Endometrial microvascular endothelial cells (primary cell): ENCODE measurements around the gene ATRAID. TPM values are rescaled to one million over a fixed set of nuclear protein-coding genes. Genes with fewer than 3 reads are reported as not detected.
"Not testable (repeated sequence)": the region's sequence is repeated elsewhere in the genome, so short reads cannot be mapped to it uniquely, and the experiment has no call there.

Experiments
- in situ Hi-C: cut with HindIII; loops from 2 replicates; pipeline ENCODE4 v1.10.0; 2017; ENCODE audit warnings: low sequenced_read_pairs, low pct_unique_long_range_greater_than_20kb; ENCODE audit errors: inconsistent ontology term
- total RNA-seq: library from RNA; depleted of rRNA; stranded (reverse); fragments of >200 nt; gene quantifications from one replicate; pipeline ENCODE4 v1.2.3, GENCODE V29; 2015; ENCODE audit errors: inconsistent ontology term

The ATRAID gene
- total RNA-seq, 1 donor from 2014 or later, result 134 TPM

- in situ Hi-C loops, result no loop called here
Measured at GRCh38 chr2:27191070-27191829, 20.6 kb upstream of the ATRAID start.

DNA sequence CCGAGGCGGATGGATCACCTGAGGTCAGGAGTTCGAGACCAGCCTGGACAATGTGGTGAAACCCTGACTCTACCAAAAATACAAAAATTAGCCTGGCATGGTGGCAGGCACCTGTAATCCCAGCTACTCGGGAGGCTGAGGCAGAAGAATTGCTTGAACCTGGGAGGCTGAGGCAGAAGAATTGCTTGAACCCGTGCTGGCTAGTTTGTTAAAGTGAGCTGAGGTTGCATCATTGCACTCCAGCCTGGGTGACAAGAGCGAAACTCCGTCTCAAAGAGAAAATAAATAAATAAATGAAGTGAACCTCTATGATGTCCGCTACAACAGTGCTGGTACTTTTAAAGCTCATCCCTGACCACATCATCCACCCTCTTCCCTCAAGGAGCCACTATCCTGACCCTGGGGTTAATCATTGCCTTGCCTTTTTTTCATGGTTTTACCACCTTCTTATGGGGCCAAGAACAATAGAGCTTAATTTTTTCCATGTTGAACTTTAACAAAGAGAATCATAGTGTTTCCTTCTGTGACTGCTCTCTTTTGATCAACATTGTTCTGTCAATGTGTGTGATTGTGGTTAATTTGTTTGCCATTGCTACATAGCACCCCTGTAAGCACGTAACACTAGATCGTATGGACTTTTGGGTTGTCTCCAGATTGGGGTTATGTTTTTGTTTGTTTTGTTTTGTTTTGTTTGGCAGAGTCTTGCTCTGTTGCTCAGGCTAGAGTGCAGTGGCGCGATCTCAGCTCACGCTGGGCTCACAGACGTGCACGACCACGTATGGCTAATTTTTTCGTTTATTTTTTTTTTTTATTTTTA, 17.1 kb upstream of the ATRAID start:
- in situ Hi-C loops, result no loop called here

DNA sequence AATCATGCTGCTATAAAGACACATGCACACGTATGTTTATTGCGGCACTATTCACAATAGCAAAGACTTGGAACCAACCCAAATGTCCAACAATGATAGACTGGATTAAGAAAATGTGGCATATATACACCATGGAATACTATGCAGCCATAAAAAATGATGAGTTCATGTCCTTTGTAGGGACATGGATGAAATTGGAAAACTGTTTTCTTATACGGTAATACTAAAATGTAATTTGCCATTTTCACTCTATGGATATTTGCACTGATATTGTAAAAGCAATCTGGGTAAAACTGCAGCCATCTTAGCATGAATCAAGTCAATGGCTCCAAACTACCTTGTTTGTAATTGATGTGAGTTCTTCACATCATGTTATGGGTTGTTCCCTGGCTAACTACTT, 16.0 kb upstream of the ATRAID start:
- in situ Hi-C loops, result not testable (repeated sequence)

DNA sequence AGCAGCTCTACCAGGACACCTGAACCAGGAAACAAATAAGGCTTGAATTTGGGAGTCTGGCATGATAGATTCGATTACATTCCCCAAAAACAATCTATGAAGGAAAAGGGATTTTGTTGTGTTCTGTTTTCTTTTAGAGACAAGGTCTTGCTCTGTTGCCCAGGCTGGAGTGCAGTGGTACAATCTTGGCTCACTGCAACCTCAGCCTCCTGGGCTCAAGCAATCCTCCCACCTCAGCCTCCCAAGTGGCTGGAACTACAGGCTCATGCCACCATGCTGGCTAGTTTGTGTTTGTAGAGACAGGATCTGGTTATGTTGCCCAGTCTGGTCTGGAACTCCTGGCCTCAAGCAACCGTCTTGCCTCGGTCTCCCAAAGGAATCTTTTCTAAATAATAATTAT, 13.8 kb upstream of the ATRAID start:
- in situ Hi-C loops, result not testable (repeated sequence)

DNA sequence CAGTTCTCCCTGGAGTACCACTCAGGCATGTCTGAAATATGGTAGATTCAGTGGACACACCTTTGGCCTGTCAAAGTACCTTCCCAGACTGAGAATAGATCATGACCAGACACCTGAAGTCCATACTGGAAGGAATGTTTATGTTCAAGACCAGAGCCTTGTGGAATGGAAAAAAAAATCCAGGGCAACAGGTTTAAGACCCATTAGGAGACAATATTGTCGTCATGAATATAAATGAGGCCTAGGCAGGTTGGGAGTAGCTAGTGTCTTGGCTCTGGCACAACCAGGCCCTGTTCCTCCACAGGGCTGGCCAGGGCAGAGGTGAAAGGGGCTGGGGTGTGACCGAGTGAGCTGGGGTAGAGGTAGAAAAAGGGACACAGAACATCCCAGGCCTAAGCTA, 13.2 kb upstream of the ATRAID start:
- in situ Hi-C loops, result no loop called here

DNA sequence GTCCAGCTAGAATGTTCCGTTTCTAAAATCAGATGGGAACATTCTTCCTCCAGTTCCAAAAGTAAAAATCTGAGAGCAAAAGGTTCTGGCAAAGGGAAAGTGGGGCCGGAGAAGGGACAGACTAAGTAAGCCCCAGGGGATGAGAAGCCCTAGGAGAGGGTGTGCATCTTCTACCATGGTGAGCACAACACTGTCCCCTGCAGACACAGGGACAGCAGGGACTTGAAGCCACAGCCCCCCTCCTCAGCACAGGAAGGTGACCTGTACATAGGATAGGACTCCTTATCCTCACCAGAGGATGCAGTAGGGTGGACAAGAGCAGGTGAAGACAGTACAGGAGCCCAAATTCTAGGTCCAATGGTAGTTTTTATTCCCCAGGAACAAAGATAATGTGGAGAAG, 12.6 kb upstream of the ATRAID start:
- in situ Hi-C loops, result no loop called here

GRCh38 chr2:27201675-27202074, 10.2 kb upstream of the ATRAID start:
- in situ Hi-C loops, result no loop called here

GRCh38 chr2:27202854-27203253, 9.0 kb upstream of the ATRAID start:
- in situ Hi-C loops, result no loop called here

DNA sequence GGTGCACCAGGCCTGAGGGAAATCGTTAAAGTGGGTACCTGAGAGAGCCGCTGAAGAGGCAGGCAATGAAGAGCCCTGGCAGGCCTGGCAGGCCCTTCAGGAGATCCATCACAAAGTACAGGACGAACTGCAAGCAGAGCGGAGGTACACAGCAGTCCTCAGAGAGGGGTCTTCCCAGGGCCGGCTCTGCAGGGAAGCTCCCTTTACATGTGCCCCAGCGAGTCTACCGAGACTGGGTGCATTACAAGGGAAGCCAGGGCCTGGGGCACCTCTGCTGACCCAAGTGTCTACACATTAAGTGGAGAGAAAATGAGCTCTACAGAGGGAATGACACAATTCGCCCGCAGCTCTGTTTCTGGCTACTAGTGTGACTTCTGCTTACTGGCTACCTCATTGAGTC, 8.1 kb upstream of the ATRAID start:
- in situ Hi-C loops, result no loop called here

DNA sequence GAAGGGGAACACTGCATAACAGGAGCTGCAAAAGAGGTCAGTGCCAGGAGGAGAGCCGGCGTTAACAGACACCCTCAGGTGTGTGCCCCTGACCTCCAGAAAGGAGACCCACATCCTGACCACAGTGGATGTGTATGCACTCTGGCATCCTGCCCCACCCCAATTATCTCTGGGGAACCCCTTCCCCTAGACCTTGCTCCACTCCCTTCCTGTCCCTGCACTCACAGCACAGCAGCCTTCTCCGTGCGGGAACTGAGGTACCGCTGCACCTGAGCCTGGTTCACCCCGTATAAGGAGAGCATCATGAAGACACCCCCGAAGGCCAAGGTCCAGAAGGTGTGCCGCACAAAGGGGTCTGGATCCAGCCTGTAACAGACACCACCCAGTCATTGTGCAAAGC, 7.3 kb upstream of the ATRAID start:
- in situ Hi-C loops, result no loop called here

DNA sequence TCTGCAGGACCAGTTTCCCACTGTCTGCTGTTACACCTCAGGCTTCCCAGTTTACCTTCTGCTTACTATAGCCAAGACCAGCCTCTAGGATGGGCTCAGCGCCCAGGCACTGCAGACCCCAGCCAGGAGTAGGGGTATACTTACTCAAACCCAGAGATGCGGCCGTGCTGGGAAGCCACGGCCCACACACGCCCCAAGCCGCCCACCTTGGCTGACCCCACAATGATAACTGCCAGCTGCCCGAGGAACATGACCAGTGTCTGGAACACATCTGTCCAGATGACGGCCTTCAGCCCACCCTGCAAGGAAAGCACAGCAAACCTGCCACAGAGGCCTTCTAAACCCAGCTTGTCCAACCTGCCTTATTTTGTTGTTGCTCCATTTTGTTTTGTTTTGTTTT, 6.6 kb upstream of the ATRAID start:
- in situ Hi-C loops, result no loop called here

DNA sequence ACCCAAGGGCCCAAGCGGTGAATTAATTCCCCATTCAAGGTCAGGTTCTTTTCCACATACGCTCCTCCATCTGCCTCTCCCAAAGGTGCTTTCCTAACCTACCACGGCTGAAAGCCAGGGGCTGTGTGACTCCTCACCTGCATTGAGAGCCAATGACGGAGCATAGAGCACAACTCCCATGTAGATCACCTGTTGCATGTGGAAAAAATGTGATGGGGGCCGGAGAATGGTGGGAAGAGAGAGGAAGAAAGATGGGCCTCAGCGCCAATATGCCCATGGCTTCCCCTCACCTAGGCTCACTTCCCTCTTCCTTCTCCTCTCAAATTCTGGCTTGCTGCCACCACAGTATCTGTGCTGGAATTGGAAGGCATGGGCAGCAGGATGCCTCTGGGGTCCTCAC, 5.5 kb upstream of the ATRAID start:
- in situ Hi-C loops, result no loop called here

GRCh38 chr2:27208486-27209050, 3.3 kb upstream of the ATRAID start:
- in situ Hi-C loops, result no loop called here

DNA sequence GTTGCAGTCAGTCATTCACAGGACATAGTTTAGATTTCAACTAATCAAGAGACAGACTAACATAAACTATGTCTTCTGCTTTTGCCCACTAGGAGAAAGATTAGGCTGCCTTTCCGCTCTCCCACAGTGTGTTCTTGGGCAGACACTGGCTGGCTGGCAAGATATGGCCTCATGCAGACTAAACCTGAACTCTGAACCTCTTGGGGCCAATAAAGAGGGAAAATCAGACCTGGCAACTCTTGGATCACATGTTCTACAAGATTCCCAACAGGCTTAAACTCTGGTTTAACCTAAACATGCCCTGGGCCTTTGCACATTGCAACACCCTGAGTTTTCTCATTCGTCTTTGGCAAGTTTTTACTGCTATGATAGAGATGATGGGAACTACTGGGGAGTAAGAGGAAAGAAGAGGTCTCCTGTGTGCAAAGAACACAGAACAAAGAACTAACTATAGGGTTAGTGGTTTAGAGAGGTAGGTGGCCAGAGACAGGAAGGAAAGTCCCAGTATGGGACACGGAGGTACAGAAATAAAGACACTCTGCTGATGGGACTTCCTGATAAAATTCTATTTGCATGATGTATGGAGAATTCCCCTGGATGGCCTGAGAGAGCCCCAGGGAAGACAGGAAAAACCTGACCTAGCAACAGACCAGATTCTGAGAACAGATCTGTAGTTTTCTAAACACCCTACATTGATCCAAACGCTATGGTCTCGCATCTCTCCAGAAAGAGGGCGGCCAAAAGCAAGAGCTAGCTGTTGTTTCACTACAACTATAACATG, 2.0 kb upstream of the ATRAID start:
- in situ Hi-C loops, result no loop called here

DNA sequence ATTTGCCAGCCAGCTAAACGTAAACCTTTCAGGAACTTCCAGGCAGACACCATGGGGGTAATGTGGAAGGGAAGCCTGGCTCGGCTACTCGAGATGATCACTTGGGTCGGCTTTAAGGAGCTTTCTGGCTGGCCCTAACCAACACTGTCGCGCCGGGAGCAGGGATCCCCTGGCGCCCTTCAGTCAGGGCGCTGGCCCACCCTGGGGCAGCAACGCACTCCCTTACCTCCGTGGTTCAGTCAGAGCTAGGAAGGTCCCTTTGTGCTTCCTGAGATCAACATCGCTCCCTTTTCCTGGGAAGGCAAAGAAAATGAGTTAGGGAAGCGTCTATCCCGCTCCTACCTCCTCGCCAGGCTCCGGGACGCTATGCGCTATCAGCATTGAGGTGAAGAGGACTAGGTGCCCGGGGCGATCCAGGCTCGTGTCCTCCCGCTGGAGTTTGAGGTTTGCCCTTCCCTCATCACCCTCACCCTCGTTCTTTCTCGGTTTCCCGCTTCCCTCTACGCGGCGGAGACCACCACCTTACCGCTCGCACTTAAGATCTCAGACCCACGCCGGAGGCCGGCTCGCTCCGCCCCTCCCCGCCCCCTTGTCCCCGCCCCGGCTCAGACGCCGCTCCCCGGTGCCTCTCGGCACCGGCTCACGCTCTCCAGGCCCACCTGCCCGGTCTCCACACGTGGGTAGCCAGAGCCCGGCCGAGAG, 449 bp upstream of the ATRAID start:
- in situ Hi-C loops, result no loop called here

GRCh38 chr2:27212626-27213471, 1.0 kb downstream of the ATRAID start:
- in situ Hi-C loops, result no loop called here

GRCh38 chr2:27214941-27215340, 3.1 kb downstream of the ATRAID start:
- in situ Hi-C loops, result no loop called here
